ENCODE measurements around the gene ERRFI1.

ERRFI1 gene

DNA sequence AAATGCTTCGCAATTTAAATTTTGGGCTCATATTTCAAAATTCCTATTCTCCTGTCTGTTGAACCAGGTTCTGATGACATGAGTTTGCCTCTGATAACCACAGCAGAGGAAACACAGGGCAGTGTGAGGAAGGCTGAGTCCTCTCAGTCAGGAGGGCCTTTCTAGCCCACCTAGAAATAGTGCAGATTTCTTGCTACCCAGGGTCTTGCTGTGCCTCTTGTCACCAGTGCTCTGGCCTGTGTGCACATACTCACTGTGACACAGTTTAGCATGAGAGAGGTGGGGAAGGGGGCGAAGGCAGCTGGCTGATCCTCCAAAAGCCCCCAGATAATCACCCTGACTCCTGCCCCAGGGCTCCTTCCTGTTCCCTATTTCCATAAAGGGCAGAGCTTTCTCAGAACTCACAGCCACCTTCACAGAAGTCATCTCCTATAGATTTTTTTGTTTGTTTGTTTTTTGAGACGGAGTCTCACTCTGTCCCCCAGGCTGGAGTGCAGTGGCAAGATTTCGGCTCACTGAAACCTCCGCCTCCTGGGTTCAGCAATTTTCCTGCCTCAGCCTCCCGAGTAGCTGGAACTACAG, 23.7 kb downstream of the ERRFI1 start:
- Histone ChIP-seq H3K4me3 (ENCODE audit: low read length in 2 of 2) (no peak overlapping the region), H3K4me1 (ENCODE audit: control insufficient read depth in 2 of 2, insufficient read depth in 1 of 2, low read depth in 1 of 2, low read length in 2 of 2) (peaks cover 0 to 10% of the 10 kb centered on the region in 2 donors), H4K91ac (ENCODE audit: low read depth, low read length, poor library complexity) (no peak overlapping the region), H2AFZ (ENCODE audit: low read length) (no peak overlapping the region), H2BK5ac (ENCODE audit: low read length) (no peak overlapping the region), H3K27me3 (ENCODE audit: control insufficient read depth in 3 of 3, insufficient read depth in 3 of 3, low read depth in 1 of 3, low read length in 3 of 3) (no peaks in the 10 kb centered on the region), H3K14ac (ENCODE audit: low read length) (no peak overlapping the region), H4K8ac (ENCODE audit: low read depth, low read length) (no peak overlapping the region), H2AK5ac (ENCODE audit: low read depth, low read length) (no peak overlapping the region), H3K18ac (ENCODE audit: low read length) (no peak overlapping the region), H3K4ac (ENCODE audit: low read length) (no peak overlapping the region), H3K4me2 (ENCODE audit: insufficient read depth, low read length, poor library complexity, severe bottlenecking) (no peak overlapping the region), H2BK120ac (ENCODE audit: low read depth, low read length) (no peak overlapping the region), H3K79me1 (ENCODE audit: low read depth, low read length) (no peaks in the 10 kb centered on the region), H3K27ac (replicated peaks; ENCODE audit: low read length) (no peak overlapping the region), H2BK12ac (ENCODE audit: low read length) (no peak overlapping the region), H3K9ac (ENCODE audit: low read depth, low read length, poor library complexity) (no peak overlapping the region), H3K9me3 (replicated peaks in 1 of 2; ENCODE audit: control insufficient read depth in 2 of 2, insufficient read depth in 1 of 2, low read depth in 1 of 2, low read length in 2 of 2) (no peaks in the 10 kb centered on the region), H3K36me3 (replicated peaks in 1 of 2; ENCODE audit: control insufficient read depth in 2 of 2, insufficient read depth in 2 of 2, low read length in 2 of 2) (peaks cover 0 to 2% of the 10 kb centered on the region in 2 donors), H3K23ac (ENCODE audit: low read depth, low read length, poor library complexity) (no peak overlapping the region), H2BK15ac (ENCODE audit: low read length) (no peak overlapping the region)
- WGBS, 2 donors (ENCODE audit: extremely low coverage in 2 of 2, insufficient read length in 2 of 2, insufficient replicate concordance in 1 of 2), result no CpG with 5 or more reads among the region's 6 CpGs
- no peak for DNase-seq (ENCODE audit: low spot score)

GRCh38 chr1:7995437-7995836, 30.7 kb downstream of the ERRFI1 start:
- Histone ChIP-seq H2BK15ac (ENCODE audit: low read length) (no peak overlapping the region), H2AFZ (ENCODE audit: low read length) (no peak overlapping the region), H3K4me2 (ENCODE audit: insufficient read depth, low read length, poor library complexity, severe bottlenecking) (no peak overlapping the region), H3K23ac (ENCODE audit: low read depth, low read length, poor library complexity) (no peak overlapping the region), H3K18ac (ENCODE audit: low read length) (no peak overlapping the region), H2BK120ac (ENCODE audit: low read depth, low read length) (no peak overlapping the region), H3K4me3 (ENCODE audit: low read length in 2 of 2) (no peak overlapping the region), H3K4ac (ENCODE audit: low read length) (no peak overlapping the region), H4K91ac (ENCODE audit: low read depth, low read length, poor library complexity) (no peak overlapping the region), H3K14ac (ENCODE audit: low read length) (no peak overlapping the region), H2BK12ac (ENCODE audit: low read length) (no peak overlapping the region), H3K79me1 (ENCODE audit: low read depth, low read length) (no peaks in the 10 kb centered on the region), H4K8ac (ENCODE audit: low read depth, low read length) (no peak overlapping the region), H3K27me3 (ENCODE audit: control insufficient read depth in 3 of 3, insufficient read depth in 3 of 3, low read depth in 1 of 3, low read length in 3 of 3) (no peaks in the 10 kb centered on the region), H3K9ac (ENCODE audit: low read depth, low read length, poor library complexity) (no peak overlapping the region), H2BK5ac (ENCODE audit: low read length) (no peak overlapping the region), H3K36me3 (replicated peaks in 1 of 2; ENCODE audit: control insufficient read depth in 2 of 2, insufficient read depth in 2 of 2, low read length in 2 of 2) (peaks cover 1% of the 10 kb centered on the region in 2 donors), H2AK5ac (ENCODE audit: low read depth, low read length) (no peak overlapping the region), H3K9me3 (replicated peaks in 1 of 2; ENCODE audit: control insufficient read depth in 2 of 2, insufficient read depth in 1 of 2, low read depth in 1 of 2, low read length in 2 of 2) (no peaks in the 10 kb centered on the region), H3K27ac (replicated peaks; ENCODE audit: low read length) (no peak overlapping the region), H3K4me1 (ENCODE audit: control insufficient read depth in 2 of 2, insufficient read depth in 1 of 2, low read depth in 1 of 2, low read length in 2 of 2) (no peaks in the 10 kb centered on the region)
- WGBS, 2 donors (ENCODE audit: extremely low coverage in 2 of 2, insufficient read length in 2 of 2, insufficient replicate concordance in 1 of 2), result no CpG with 5 or more reads among the region's 5 CpGs
- no peak for DNase-seq (ENCODE audit: low spot score)

DNA sequence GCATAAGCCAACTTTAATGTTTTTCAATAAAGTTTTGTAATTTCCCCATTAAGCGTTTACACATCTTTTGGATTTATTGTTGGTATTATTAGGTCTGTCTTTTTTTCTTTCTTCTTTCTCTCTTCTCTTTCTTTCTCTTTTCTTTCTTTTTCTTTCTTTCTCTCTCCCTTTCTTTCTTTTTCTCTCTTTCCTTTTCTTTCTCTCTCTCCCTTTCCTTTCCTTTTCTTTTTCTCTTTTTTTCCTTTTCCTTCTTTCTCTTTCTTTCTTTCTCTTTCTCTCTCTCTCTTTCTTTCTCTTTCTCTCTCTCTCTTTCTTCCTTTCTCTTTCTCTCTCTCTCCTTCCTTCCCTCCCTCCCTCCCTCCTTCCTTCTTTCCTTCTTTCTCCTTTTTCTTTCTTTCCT, 31.3 kb downstream of the ERRFI1 start:
- Histone ChIP-seq H2BK15ac (ENCODE audit: low read length) (no peak overlapping the region), H2BK120ac (ENCODE audit: low read depth, low read length) (no peak overlapping the region), H2AK5ac (ENCODE audit: low read depth, low read length) (no peak overlapping the region), H2BK12ac (ENCODE audit: low read length) (no peak overlapping the region), H4K8ac (ENCODE audit: low read depth, low read length) (no peak overlapping the region), H3K9ac (ENCODE audit: low read depth, low read length, poor library complexity) (no peak overlapping the region), H3K4me2 (ENCODE audit: insufficient read depth, low read length, poor library complexity, severe bottlenecking) (no peak overlapping the region), H3K79me1 (ENCODE audit: low read depth, low read length) (no peaks in the 10 kb centered on the region), H2AFZ (ENCODE audit: low read length) (no peak overlapping the region), H3K4me1 (ENCODE audit: control insufficient read depth in 2 of 2, insufficient read depth in 1 of 2, low read depth in 1 of 2, low read length in 2 of 2) (no peaks in the 10 kb centered on the region), H3K27me3 (ENCODE audit: control insufficient read depth in 3 of 3, insufficient read depth in 3 of 3, low read depth in 1 of 3, low read length in 3 of 3) (no peaks in the 10 kb centered on the region), H3K14ac (ENCODE audit: low read length) (no peak overlapping the region), H3K18ac (ENCODE audit: low read length) (no peak overlapping the region), H3K36me3 (replicated peaks in 1 of 2; ENCODE audit: control insufficient read depth in 2 of 2, insufficient read depth in 2 of 2, low read length in 2 of 2) (peaks cover 6 to 7% of the 10 kb centered on the region in 2 donors), H4K91ac (ENCODE audit: low read depth, low read length, poor library complexity) (no peak overlapping the region), H3K9me3 (replicated peaks in 1 of 2; ENCODE audit: control insufficient read depth in 2 of 2, insufficient read depth in 1 of 2, low read depth in 1 of 2, low read length in 2 of 2) (no peaks in the 10 kb centered on the region), H3K27ac (replicated peaks; ENCODE audit: low read length) (no peak overlapping the region), H2BK5ac (ENCODE audit: low read length) (no peak overlapping the region), H3K4me3 (ENCODE audit: low read length in 2 of 2) (no peak overlapping the region), H3K23ac (ENCODE audit: low read depth, low read length, poor library complexity) (no peak overlapping the region), H3K4ac (ENCODE audit: low read length) (no peak overlapping the region)
- no peak for DNase-seq (ENCODE audit: low spot score)
- no CpG with 5 or more reads among the region's 1 CpG for WGBS, 2 donors (ENCODE audit: extremely low coverage in 2 of 2, insufficient read length in 2 of 2, insufficient replicate concordance in 1 of 2)

GRCh38 chr1:7993593-7994479, 32.3 kb downstream of the ERRFI1 start:
- Histone ChIP-seq H3K4me2 (ENCODE audit: insufficient read depth, low read length, poor library complexity, severe bottlenecking) (no peak overlapping the region), H3K9me3 (replicated peaks in 1 of 2; ENCODE audit: control insufficient read depth in 2 of 2, insufficient read depth in 1 of 2, low read depth in 1 of 2, low read length in 2 of 2) (no peaks in the 10 kb centered on the region), H3K14ac (ENCODE audit: low read length) (no peak overlapping the region), H4K91ac (ENCODE audit: low read depth, low read length, poor library complexity) (no peak overlapping the region), H3K4me1 (ENCODE audit: control insufficient read depth in 2 of 2, insufficient read depth in 1 of 2, low read depth in 1 of 2, low read length in 2 of 2) (no peaks in the 10 kb centered on the region), H3K9ac (ENCODE audit: low read depth, low read length, poor library complexity) (no peak overlapping the region), H2AK5ac (ENCODE audit: low read depth, low read length) (no peak overlapping the region), H2AFZ (ENCODE audit: low read length) (no peak overlapping the region), H3K79me1 (ENCODE audit: low read depth, low read length) (no peaks in the 10 kb centered on the region), H4K8ac (ENCODE audit: low read depth, low read length) (no peak overlapping the region), H3K4me3 (ENCODE audit: low read length in 2 of 2) (no peak overlapping the region), H3K4ac (ENCODE audit: low read length) (no peak overlapping the region), H2BK12ac (ENCODE audit: low read length) (no peak overlapping the region), H3K23ac (ENCODE audit: low read depth, low read length, poor library complexity) (no peak overlapping the region), H2BK120ac (ENCODE audit: low read depth, low read length) (no peak overlapping the region), H2BK5ac (ENCODE audit: low read length) (no peak overlapping the region), H3K27ac (replicated peaks; ENCODE audit: low read length) (no peak overlapping the region), H3K18ac (ENCODE audit: low read length) (no peak overlapping the region), H3K36me3 (replicated peaks in 1 of 2; ENCODE audit: control insufficient read depth in 2 of 2, insufficient read depth in 2 of 2, low read length in 2 of 2) (peaks cover 7 to 11% of the 10 kb centered on the region in 2 donors), H3K27me3 (ENCODE audit: control insufficient read depth in 3 of 3, insufficient read depth in 3 of 3, low read depth in 1 of 3, low read length in 3 of 3) (no peaks in the 10 kb centered on the region), H2BK15ac (ENCODE audit: low read length) (no peak overlapping the region)
- DNase-seq (ENCODE audit: low spot score), result no peak
- WGBS, 2 donors (ENCODE audit: extremely low coverage in 2 of 2, insufficient read length in 2 of 2, insufficient replicate concordance in 1 of 2), result no CpG with 5 or more reads among the region's 19 CpGs
